A673 (cell line): ENCODE data around the gene KLC3. TPM values are rescaled to one million over a fixed set of nuclear protein-coding genes. Genes with fewer than 3 reads are reported as not detected.

Experiments used
- BruUV-seq: library from RNA; stranded (reverse); fragments of 400-500 nt; replicated peaks from 2 replicates; lab custom pipeline; 2021; lab: Mats Ljungman, UMichigan
- CTCF ChIA-PET: fragments of 300-600 bp; sonication (Branson Sonifier 250); formaldehyde crosslinking; loops from one replicate; lab custom pipeline; 2022; ENCODE audit warnings: antibody characterized with exemption; lab: Charles Lee
- POLR2A ChIA-PET: fragments of 300-600 bp; sonication (Branson Sonifier 250); formaldehyde crosslinking; loops from one replicate; lab custom pipeline; 2022; ENCODE audit warnings: antibody characterized with exemption; ENCODE audit not compliant: low non-redundant PET; lab: Charles Lee
- DNase-seq: peaks from one replicate; pipeline ENCODE4 v3.0.0-alpha.2; 2015; ENCODE audit warnings: low spot score
- H3K27ac ChIP-seq: fragments of 200-600 bp; sonication (generic); 2 replicates; pipeline ENCODE4 v1.5.1; 2016; ENCODE audit warnings: mixed run types, low read depth, mild to moderate bottlenecking, mixed read lengths, antibody characterized with exemption, low read length; ENCODE audit not compliant: poor library complexity, severe bottlenecking
- H3K27me3 ChIP-seq: fragments of 200-600 bp; sonication (generic); replicated peaks from 2 replicates; pipeline ENCODE4 v1.6.1; 2017; ENCODE audit warnings: mixed run types, low read depth, mild to moderate bottlenecking, mixed read lengths, antibody characterized with exemption, low read length; ENCODE audit not compliant: insufficient read depth, poor library complexity
- H3K36me3 ChIP-seq: fragments of 200-600 bp; sonication (generic); 2 replicates; pipeline ENCODE4 v1.6.1; 2016; ENCODE audit warnings: mixed run types, mild to moderate bottlenecking, mixed read lengths, antibody characterized with exemption, low read length; ENCODE audit not compliant: insufficient read depth, poor library complexity, severe bottlenecking
- H3K4me1 ChIP-seq: fragments of 200-600 bp; sonication (generic); 2 replicates; pipeline ENCODE4 v1.6.1; 2017; ENCODE audit warnings: mixed run types, mild to moderate bottlenecking, mixed read lengths, antibody characterized with exemption, low read length; ENCODE audit not compliant: insufficient read depth, poor library complexity, severe bottlenecking
- H3K4me3 ChIP-seq: fragments of 200-600 bp; sonication (generic); 2 replicates; pipeline ENCODE4 v1.5.1; 2016; ENCODE audit warnings: low read depth, mixed run types, mild to moderate bottlenecking, mixed read lengths, low read length; ENCODE audit not compliant: poor library complexity, severe bottlenecking
- H3K9me3 ChIP-seq: fragments of 200-600 bp; sonication (generic); 2 replicates; pipeline ENCODE4 v1.6.1; 2016; ENCODE audit warnings: mixed run types, low read depth, mild to moderate bottlenecking, mixed read lengths, antibody characterized with exemption, low read length; ENCODE audit not compliant: poor library complexity, severe bottlenecking
- EZH2 ChIP-seq: fragments of 200-600 bp; sonication (generic); IDR thresholded peaks from 2 replicates; pipeline ENCODE4 v1.6.1; 2017; ENCODE audit warnings: borderline replicate concordance, low read depth, mild to moderate bottlenecking, mixed read lengths, antibody characterized with exemption, low read length; ENCODE audit not compliant: poor library complexity, severe bottlenecking
- intact Hi-C: fragments of 100-400 bp; cut with micrococcal nuclease; formaldehyde crosslinking; loops from one replicate; pipeline ENCODE4 v1.10.0; 2022; ENCODE audit not compliant: unreplicated experiment
- total RNA-seq: library from RNA; stranded (reverse); gene quantifications from 2 replicates; pipeline ENCODE4 v1.2.3, GENCODE V29; 2021
- TF ChIP-seq, protein P1 (sequence below): fragments of 300-800, 200-600 bp; sonication (generic); conservative IDR thresholded peaks from 2 replicates; pipeline ENCODE4 v1.5.1; 2017; ENCODE audit warnings: low read depth, mild to moderate bottlenecking, antibody characterized with exemption, low read length, moderate library complexity, mixed read lengths

Gene KLC3
- total RNA-seq, 1 experiment from 2014 or later, result 0.49 TPM

DNA sequence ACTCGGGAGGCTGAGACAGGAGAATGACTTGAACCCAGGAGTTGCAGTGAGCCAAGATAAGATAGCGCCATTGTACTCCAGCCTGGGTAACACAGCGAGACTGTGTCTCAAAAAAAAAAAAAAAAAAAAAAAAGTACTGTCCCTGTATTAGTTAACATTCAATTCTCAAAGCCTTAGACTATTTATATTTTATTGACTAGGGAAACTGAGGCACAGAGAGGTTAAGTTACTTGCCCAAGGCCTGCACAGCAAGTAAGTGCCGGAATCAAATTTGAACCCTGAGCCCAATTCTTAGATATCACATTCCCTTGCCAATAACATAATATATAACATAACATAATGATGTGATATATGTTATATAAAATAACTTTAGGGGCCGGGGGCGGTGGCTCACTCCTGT, 921 bp upstream of the KLC3 start:
- CTCF ChIA-PET, result interaction anchor here (1.1 kb wide), 1 partner anchor 23 kb away, joined by 3 read pairs; no protein-coding TSS in a partner anchor
- Histone ChIP-seq H3K4me1 (peaks cover 5% of the 10 kb centered on the region), H3K4me3 (no peak overlapping the region), H3K27me3 (no peaks in the 10 kb centered on the region), H3K36me3 (no peaks in the 10 kb centered on the region), H3K9me3 (no peaks in the 10 kb centered on the region), H3K27ac (no peak overlapping the region)
- TF ChIP-seq, protein P1, sequence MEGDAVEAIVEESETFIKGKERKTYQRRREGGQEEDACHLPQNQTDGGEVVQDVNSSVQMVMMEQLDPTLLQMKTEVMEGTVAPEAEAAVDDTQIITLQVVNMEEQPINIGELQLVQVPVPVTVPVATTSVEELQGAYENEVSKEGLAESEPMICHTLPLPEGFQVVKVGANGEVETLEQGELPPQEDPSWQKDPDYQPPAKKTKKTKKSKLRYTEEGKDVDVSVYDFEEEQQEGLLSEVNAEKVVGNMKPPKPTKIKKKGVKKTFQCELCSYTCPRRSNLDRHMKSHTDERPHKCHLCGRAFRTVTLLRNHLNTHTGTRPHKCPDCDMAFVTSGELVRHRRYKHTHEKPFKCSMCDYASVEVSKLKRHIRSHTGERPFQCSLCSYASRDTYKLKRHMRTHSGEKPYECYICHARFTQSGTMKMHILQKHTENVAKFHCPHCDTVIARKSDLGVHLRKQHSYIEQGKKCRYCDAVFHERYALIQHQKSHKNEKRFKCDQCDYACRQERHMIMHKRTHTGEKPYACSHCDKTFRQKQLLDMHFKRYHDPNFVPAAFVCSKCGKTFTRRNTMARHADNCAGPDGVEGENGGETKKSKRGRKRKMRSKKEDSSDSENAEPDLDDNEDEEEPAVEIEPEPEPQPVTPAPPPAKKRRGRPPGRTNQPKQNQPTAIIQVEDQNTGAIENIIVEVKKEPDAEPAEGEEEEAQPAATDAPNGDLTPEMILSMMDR, result no peak
- no peak for TF ChIP-seq EZH2
- intact Hi-C loops, result loop anchor here (5.0 kb wide), 1 partner anchor 322 kb away; no protein-coding TSS in a partner anchor
- BruUV-seq, result no TSS peak
- no peak for DNase-seq
- POLR2A ChIA-PET, result no interaction called here

DNA sequence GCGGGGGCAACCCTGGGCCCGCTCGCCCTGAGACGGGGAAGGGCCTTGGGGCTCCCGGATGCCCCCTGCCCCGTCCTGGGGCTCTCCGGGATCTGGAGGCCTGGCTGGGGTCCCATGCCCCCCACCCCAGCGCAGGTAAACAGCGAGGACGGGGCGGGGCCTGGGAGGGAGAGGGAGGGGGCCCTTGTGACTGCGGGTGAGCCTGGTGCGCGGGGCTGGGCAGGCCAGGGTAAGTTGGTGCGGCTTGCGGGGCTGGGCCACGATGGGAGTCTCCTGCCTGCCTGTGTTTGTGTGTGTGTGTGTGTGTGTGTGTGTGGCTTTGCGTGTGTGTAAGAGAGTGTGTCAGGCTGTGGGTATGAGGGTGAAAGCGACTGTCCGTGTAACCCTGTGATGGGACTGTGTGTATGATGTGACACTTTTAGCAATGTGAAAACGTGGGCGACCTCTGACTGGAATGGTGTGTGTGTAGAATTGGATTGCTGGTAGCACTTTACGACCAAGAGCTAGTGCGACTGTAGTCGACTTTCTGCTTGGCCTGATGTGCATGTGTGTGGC, 426 bp downstream of the KLC3 start:
- intact Hi-C loops, result no loop called here
- Histone ChIP-seq H3K36me3 (no peaks in the 10 kb centered on the region), H3K4me3 (peak overlapping the region; percentile 48), H3K27ac (no peak overlapping the region), H3K4me1 (peaks cover 5% of the 10 kb centered on the region), H3K27me3 (no peaks in the 10 kb centered on the region), H3K9me3 (no peaks in the 10 kb centered on the region)
- POLR2A ChIA-PET, result interaction anchor here (0.5 kb wide), 1 partner anchor 136 kb away, joined by 8 read pairs; no protein-coding TSS in a partner anchor
- CTCF ChIA-PET, result no interaction called here
- BruUV-seq, result no TSS peak
- no peak for DNase-seq
- TF ChIP-seq, protein P1, result no peak
- no peak for TF ChIP-seq EZH2

DNA sequence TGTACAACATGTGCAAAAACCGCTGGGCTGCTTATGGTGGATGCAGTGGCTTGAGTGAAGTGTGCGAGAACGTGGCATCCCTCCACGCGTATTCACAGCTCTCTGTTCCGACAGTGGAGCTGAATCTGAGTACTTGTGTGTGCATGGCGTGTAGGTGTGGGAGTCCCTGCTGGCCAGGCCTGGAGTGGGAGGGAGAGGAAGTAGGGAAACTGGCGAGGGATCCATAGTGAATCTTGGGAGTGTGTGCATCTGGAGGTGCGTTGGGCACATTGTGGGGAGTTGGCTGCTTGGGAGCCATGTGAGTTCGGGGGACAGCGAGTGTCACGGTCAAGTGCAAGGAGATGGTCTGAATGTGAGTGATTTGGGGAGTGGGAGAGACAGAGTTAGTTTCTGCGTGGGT, 2.4 kb downstream of the KLC3 start:
- intact Hi-C loops, result no loop called here
- Histone ChIP-seq H3K36me3 (no peaks in the 10 kb centered on the region), H3K4me3 (no peak overlapping the region), H3K27me3 (no peaks in the 10 kb centered on the region), H3K4me1 (peaks cover 5% of the 10 kb centered on the region), H3K9me3 (no peaks in the 10 kb centered on the region), H3K27ac (no peak overlapping the region)
- ChIA-PET POLR2A (no interaction called here), CTCF (no interaction called here)
- BruUV-seq, result no TSS peak
- DNase-seq, result no peak
- TF ChIP-seq, protein P1, result no peak
- no peak for TF ChIP-seq EZH2
